A204.1 (cell line): ENCODE data around the gene WDR20.
"Not testable (repeated sequence)": the region's sequence is repeated elsewhere in the genome, so short reads cannot be mapped to it uniquely, and the experiment has no call there.

Experiments
- FAIRE-seq: peaks from 2 replicates; lab custom pipeline; 2012; peaks lifted over from hg19 to GRCh38; lab: Jason Lieb, UNC

Gene WDR20

GRCh38 chr14:102238766-102239165, 99.1 kb downstream of the WDR20 start:
- FAIRE-seq, result no peak

GRCh38 chr14:102239231-102239630, 99.5 kb downstream of the WDR20 start:
- FAIRE-seq, result no peak

GRCh38 chr14:102240481-102240880, 100.8 kb downstream of the WDR20 start:
- FAIRE-seq, result not testable (repeated sequence)

- FAIRE-seq, result no peak
Measured at GRCh38 chr14:102241147-102241546, 101.5 kb downstream of the WDR20 start.

- not testable (repeated sequence) for FAIRE-seq
Measured at GRCh38 chr14:102243795-102244194, 104.1 kb downstream of the WDR20 start.

- FAIRE-seq, result no peak
Measured at GRCh38 chr14:102246071-102246470, 106.4 kb downstream of the WDR20 start.

GRCh38 chr14:102248121-102248520, 108.4 kb downstream of the WDR20 start:
- FAIRE-seq, result no peak

- FAIRE-seq, result no peak
Measured at GRCh38 chr14:102249041-102249440, 109.3 kb downstream of the WDR20 start.

GRCh38 chr14:102249981-102250380, 110.3 kb downstream of the WDR20 start:
- no peak for FAIRE-seq

- no peak for FAIRE-seq
Measured at GRCh38 chr14:102250636-102251035, 110.9 kb downstream of the WDR20 start.

- FAIRE-seq, result no peak
Measured at GRCh38 chr14:102251161-102251560, 111.5 kb downstream of the WDR20 start.

- no peak for FAIRE-seq
Measured at GRCh38 chr14:102252834-102253801, 113.4 kb downstream of the WDR20 start.

GRCh38 chr14:102255401-102256190, 115.9 kb downstream of the WDR20 start:
- FAIRE-seq, result peak; percentile 37

GRCh38 chr14:102256716-102257115, 117.0 kb downstream of the WDR20 start:
- no peak for FAIRE-seq

GRCh38 chr14:102258136-102258535, 118.4 kb downstream of the WDR20 start:
- FAIRE-seq, result no peak
